H9 (cell line): ENCODE data around the gene KCNMA1. TPM values are rescaled to one million over a fixed set of nuclear protein-coding genes. Genes with fewer than 3 reads are reported as not detected.

ENCODE experiments used
- DNase-seq: peaks from one replicate; pipeline ENCODE4 v3.0.0-alpha.2; 2017
- H2AFZ ChIP-seq: one replicate; pipeline ENCODE4 v1.6.1; 2013; ENCODE audit warnings: mild to moderate bottlenecking, low read length, control low read depth, moderate library complexity
- H2AK5ac ChIP-seq: 2 replicates; pipeline ENCODE4 v1.6.1; 2013; ENCODE audit warnings: low read length, control low read depth, mixed read lengths; ENCODE audit not compliant: insufficient read length
- H2BK120ac ChIP-seq: one replicate; pipeline ENCODE4 v1.6.1; 2013; ENCODE audit warnings: low read depth, mild to moderate bottlenecking, low read length, control low read depth, inconsistent platforms; ENCODE audit not compliant: poor library complexity, severe bottlenecking
- H2BK12ac ChIP-seq: 2 replicates; pipeline ENCODE4 v1.6.1; 2013; ENCODE audit warnings: low read length, control low read depth, mixed read lengths, low read depth; ENCODE audit not compliant: insufficient read length
- H2BK15ac ChIP-seq: 2 replicates; pipeline ENCODE4 v1.6.1; 2013; ENCODE audit warnings: low read depth, low read length, control low read depth
- H2BK20ac ChIP-seq: one replicate; pipeline ENCODE4 v1.6.1; 2013; ENCODE audit warnings: low read depth, mild to moderate bottlenecking, low read length, control low read depth, inconsistent platforms; ENCODE audit not compliant: poor library complexity, severe bottlenecking
- H2BK5ac ChIP-seq: 2 replicates; pipeline ENCODE4 v1.6.1; 2013; ENCODE audit warnings: low read length, control low read depth, mixed read lengths; ENCODE audit not compliant: insufficient read length
- H3K14ac ChIP-seq: 2 replicates; pipeline ENCODE4 v1.6.1; 2013; ENCODE audit warnings: low read length, control low read depth; ENCODE audit not compliant: insufficient read depth
- H3K18ac ChIP-seq: 2 replicates; pipeline ENCODE4 v1.6.1; 2013; ENCODE audit warnings: low read depth, mild to moderate bottlenecking, mixed read lengths, low read length, control low read depth; ENCODE audit not compliant: insufficient read length
- H3K23ac ChIP-seq: 2 replicates; pipeline ENCODE4 v1.6.1; 2013; ENCODE audit warnings: low read length, control low read depth, mixed read lengths, low read depth; ENCODE audit not compliant: insufficient read length
- H3K23me2 ChIP-seq: 2 replicates; pipeline ENCODE4 v1.6.1; 2013; ENCODE audit warnings: low read depth, mild to moderate bottlenecking, mixed read lengths, low read length, control low read depth; ENCODE audit not compliant: insufficient read length, poor library complexity, severe bottlenecking
- H3K27ac ChIP-seq: 2 replicates; pipeline ENCODE4 v1.5.1; 2013; ENCODE audit warnings: low read length, control low read depth, mixed read lengths, low read depth; ENCODE audit not compliant: insufficient read length
- H3K27me3 ChIP-seq: 2 replicates; pipeline ENCODE4 v1.6.1; 2013; ENCODE audit warnings: low read length, control low read depth, inconsistent platforms; ENCODE audit not compliant: insufficient read depth
- H3K4ac ChIP-seq: 2 replicates; pipeline ENCODE4 v1.6.1; 2013; ENCODE audit warnings: low read depth, mild to moderate bottlenecking, control low read depth, inconsistent platforms, low read length, moderate library complexity
- H3K4me1 ChIP-seq: 2 replicates; pipeline ENCODE4 v1.6.1; 2013; ENCODE audit warnings: low read length, control low read depth, inconsistent platforms; ENCODE audit not compliant: insufficient read depth
- H3K4me2 ChIP-seq: 2 replicates; pipeline ENCODE4 v1.6.1; 2013; ENCODE audit warnings: low read length, control low read depth, mixed read lengths; ENCODE audit not compliant: insufficient read length, insufficient read depth
- H3K56ac ChIP-seq: 2 replicates; pipeline ENCODE4 v1.6.1; 2013; ENCODE audit warnings: low read depth, mild to moderate bottlenecking, mixed read lengths, low read length, control low read depth; ENCODE audit not compliant: insufficient read length
- H3K79me1 ChIP-seq: 2 replicates; pipeline ENCODE4 v1.6.1; 2013; ENCODE audit warnings: low read depth, mild to moderate bottlenecking, moderate library complexity, low read length, control low read depth, inconsistent platforms; ENCODE audit not compliant: insufficient read depth, poor library complexity, severe bottlenecking
- H3K79me2 ChIP-seq: 2 replicates; pipeline ENCODE4 v1.6.1; 2013; ENCODE audit warnings: low read length, control low read depth, inconsistent platforms; ENCODE audit not compliant: insufficient read depth
- H3K9ac ChIP-seq: 2 replicates; pipeline ENCODE4 v1.6.1; 2013; ENCODE audit warnings: low read length, control low read depth, mixed read lengths; ENCODE audit not compliant: insufficient read length; ENCODE audit errors: extremely low read depth
- H3K9me3 ChIP-seq: one replicate; pipeline ENCODE4 v1.6.1; 2013; ENCODE audit warnings: low read depth, low read length, inconsistent platforms; ENCODE audit not compliant: control insufficient read depth
- H3T11ph ChIP-seq: one replicate; pipeline ENCODE4 v1.6.1; 2013; ENCODE audit warnings: mild to moderate bottlenecking, low read length, control low read depth, inconsistent platforms
- H4K20me1 ChIP-seq: one replicate; pipeline ENCODE4 v1.6.1; 2013; ENCODE audit not compliant: control insufficient read depth, insufficient read length, insufficient read depth
- H4K5ac ChIP-seq: 2 replicates; pipeline ENCODE4 v1.6.1; 2013; ENCODE audit warnings: low read depth, mild to moderate bottlenecking, mixed read lengths, low read length, control low read depth; ENCODE audit not compliant: insufficient read length
- H4K8ac ChIP-seq: replicated peaks from 2 replicates; pipeline ENCODE4 v1.6.1; 2013; ENCODE audit warnings: low read length, control low read depth, mixed read lengths, low read depth; ENCODE audit not compliant: insufficient read length
- H4K91ac ChIP-seq: 2 replicates; pipeline ENCODE4 v1.6.1; 2013; ENCODE audit warnings: low read depth, mild to moderate bottlenecking, moderate library complexity, mixed read lengths, low read length, control low read depth; ENCODE audit not compliant: insufficient read length
- H3K27ac Mint-ChIP-seq, 3 experiments: 2 replicates in 2 of 3; 3 replicates in 1 of 3; pipeline ENCODE4 v1.8.0; 2020 to 2021; ENCODE audit warnings: mixed read lengths in 3 of 3, mild to moderate bottlenecking in 1 of 3, moderate library complexity in 1 of 3
- H3K27me3 Mint-ChIP-seq: 2 replicates; pipeline ENCODE4 v1.8.0; 2021; ENCODE audit warnings: low read depth, mild to moderate bottlenecking, moderate library complexity, mixed read lengths
- H3K36me3 Mint-ChIP-seq, 3 experiments: 2 replicates in 2 of 3; 3 replicates in 1 of 3; pipeline ENCODE4 v1.8.0; 2020 to 2021; ENCODE audit warnings: low read depth in 3 of 3, mixed read lengths in 3 of 3; ENCODE audit not compliant: insufficient read depth in 1 of 3
- H3K4me1 Mint-ChIP-seq, 2 experiments: 2 replicates each; pipeline ENCODE4 v1.8.0; 2020; ENCODE audit warnings: mixed read lengths in 2 of 2
- H3K4me3 Mint-ChIP-seq, 2 experiments: 2 replicates in 1 of 2; 3 replicates in 1 of 2; pipeline ENCODE4 v1.8.0; 2020 to 2021; ENCODE audit warnings: mild to moderate bottlenecking in 2 of 2, mixed read lengths in 2 of 2, moderate library complexity in 1 of 2
- H3K9me3 Mint-ChIP-seq, 2 experiments: 2 replicates in 1 of 2; 3 replicates in 1 of 2; pipeline ENCODE4 v1.8.0; 2020; ENCODE audit warnings: mild to moderate bottlenecking in 2 of 2, mixed read lengths in 2 of 2, moderate library complexity in 1 of 2
- WGBS: extraction: QIAGEN DNeasy Blood & Tissue Kit; methylation state at CpG from one replicate; pipeline ENCODE4 v1.1.7; 2013; ENCODE audit warnings: missing lambda C conversion rate, low lambda C conversion rate, mixed read lengths; ENCODE audit not compliant: insufficient read length; ENCODE audit errors: extremely low coverage; 5-methylcytosine and 5-hydroxymethylcytosine counted together
- total RNA-seq: library from RNA; stranded (reverse); gene quantifications from 2 replicates; pipeline ENCODE4 v1.2.1, GENCODE V29; 2021
- TF ChIP-seq, protein P1 (sequence below): fragments of 200-600 bp; sonication (generic); conservative IDR thresholded peaks from 3 replicates; pipeline ENCODE4 v1.8.0; 2021; ENCODE audit warnings: antibody characterized with exemption, mild to moderate bottlenecking

Gene KCNMA1
- total RNA-seq, 1 experiment from 2014 or later: 2.0 TPM

DNA sequence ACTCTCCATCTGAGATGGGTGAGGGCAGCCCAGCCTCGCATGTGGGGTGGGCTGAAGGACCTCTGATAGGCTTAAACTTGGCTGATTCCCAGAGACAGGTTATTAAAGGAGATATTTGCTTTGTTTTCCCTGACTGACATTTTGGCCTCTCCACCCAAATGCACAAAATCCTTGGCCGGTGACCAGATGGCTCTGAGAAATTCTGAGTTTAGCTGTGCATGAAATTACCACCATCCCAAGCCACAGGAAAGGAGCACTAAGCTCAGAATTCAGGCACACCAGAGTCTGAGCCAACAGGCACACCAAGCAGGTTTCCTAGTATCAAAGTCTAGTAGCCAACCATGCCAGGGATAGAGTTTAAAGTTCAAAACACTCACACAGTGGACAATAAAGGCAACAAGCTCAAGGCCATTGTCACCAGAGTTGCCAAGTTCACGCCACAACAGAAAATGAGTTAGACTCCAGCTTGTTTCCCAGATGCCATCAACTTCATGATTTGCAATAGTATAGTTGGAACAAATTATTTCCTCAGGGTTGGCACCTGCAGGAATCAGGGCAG, 387.6 kb downstream of the KCNMA1 start:
- Histone ChIP-seq H2BK15ac (no peak overlapping the region), H2BK120ac (no peak overlapping the region), H3K23me2 (no peaks in the 10 kb centered on the region), H4K8ac (no peak overlapping the region), H3K18ac (no peak overlapping the region), H3K27me3 (no peaks in the 10 kb centered on the region), H3K4ac (no peak overlapping the region), H2BK12ac (no peak overlapping the region), H4K20me1 (no peaks in the 10 kb centered on the region), H3K9me3 (no peaks in the 10 kb centered on the region), H2BK20ac (no peak overlapping the region), H3K23ac (no peak overlapping the region), H2AFZ (no peak overlapping the region), H3K9ac (no peak overlapping the region), H4K5ac (no peak overlapping the region), H3T11ph (no peak overlapping the region), H3K79me2 (no peaks in the 10 kb centered on the region), H3K4me1 (no peaks in the 10 kb centered on the region; the same call in 1 of the 2 replicates), H3K79me1 (no peaks in the 10 kb centered on the region), H2AK5ac (no peak overlapping the region), H4K91ac (no peak overlapping the region), H3K56ac (no peak overlapping the region), H3K4me2 (no peak overlapping the region), H3K14ac (no peak overlapping the region), H3K27ac (no peak overlapping the region), H2BK5ac (no peak overlapping the region)
- DNase-seq: no peak
- no peaks in the 10 kb centered on the region for H3K36me3 Mint-ChIP-seq
- H3K4me3 Mint-ChIP-seq: no peak overlapping the region
- H3K27ac Mint-ChIP-seq: no peak overlapping the region
- no CpG with 5 or more reads among the region's 3 CpGs for WGBS
- H3K27me3 Mint-ChIP-seq: no peaks in the 10 kb centered on the region
- H3K4me1 Mint-ChIP-seq: peaks cover 10% of the 10 kb centered on the region in 2 experiments; a peak in 3 of 4 replicates
- TF ChIP-seq, protein P1, sequence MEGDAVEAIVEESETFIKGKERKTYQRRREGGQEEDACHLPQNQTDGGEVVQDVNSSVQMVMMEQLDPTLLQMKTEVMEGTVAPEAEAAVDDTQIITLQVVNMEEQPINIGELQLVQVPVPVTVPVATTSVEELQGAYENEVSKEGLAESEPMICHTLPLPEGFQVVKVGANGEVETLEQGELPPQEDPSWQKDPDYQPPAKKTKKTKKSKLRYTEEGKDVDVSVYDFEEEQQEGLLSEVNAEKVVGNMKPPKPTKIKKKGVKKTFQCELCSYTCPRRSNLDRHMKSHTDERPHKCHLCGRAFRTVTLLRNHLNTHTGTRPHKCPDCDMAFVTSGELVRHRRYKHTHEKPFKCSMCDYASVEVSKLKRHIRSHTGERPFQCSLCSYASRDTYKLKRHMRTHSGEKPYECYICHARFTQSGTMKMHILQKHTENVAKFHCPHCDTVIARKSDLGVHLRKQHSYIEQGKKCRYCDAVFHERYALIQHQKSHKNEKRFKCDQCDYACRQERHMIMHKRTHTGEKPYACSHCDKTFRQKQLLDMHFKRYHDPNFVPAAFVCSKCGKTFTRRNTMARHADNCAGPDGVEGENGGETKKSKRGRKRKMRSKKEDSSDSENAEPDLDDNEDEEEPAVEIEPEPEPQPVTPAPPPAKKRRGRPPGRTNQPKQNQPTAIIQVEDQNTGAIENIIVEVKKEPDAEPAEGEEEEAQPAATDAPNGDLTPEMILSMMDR: no peak
- no peaks in the 10 kb centered on the region for H3K9me3 Mint-ChIP-seq
